Activated CD4-positive, CD25-positive, alpha-beta regulatory T cell (primary cell): ENCODE measurements around the gene DDX4.

ENCODE experiments used
- DNase-seq, 4 experiments: peaks; one replicate each; lab custom pipeline; 2025; lab: John Stamatoyannopoulos, UW

Gene DDX4

GRCh38 chr5:55866485-55866884, 128.6 kb downstream of the DDX4 start:
- DNase-seq, result no peak
